Activated naive CD4-positive, alpha-beta T cell treated with anti-CD3 and anti-CD28 coated beads, Interleukin-2, amount 50 U/mL, for 16 hours (primary cell): Measurements from ENCODE around the gene RPF1.
A peak's percentile ranks its signal among the peaks of the same experiment; 100 is the strongest.
"Not testable (repeated sequence)": the region's sequence is repeated elsewhere in the genome, so short reads cannot be mapped to it uniquely, and the experiment has no call there.

Experiments used
- DNase-seq: peaks from one replicate; pipeline ENCODE4 v3.0.0-alpha.2; 2020

RPF1 gene

GRCh38 chr1:84478876-84479868, at the start of gene RPF1:
RPF1 (plus strand) TSS chr1:84479266; CDS start chr1:84479282, 16 bp downstream.
- peak; percentile 81 for DNase-seq

DNA sequence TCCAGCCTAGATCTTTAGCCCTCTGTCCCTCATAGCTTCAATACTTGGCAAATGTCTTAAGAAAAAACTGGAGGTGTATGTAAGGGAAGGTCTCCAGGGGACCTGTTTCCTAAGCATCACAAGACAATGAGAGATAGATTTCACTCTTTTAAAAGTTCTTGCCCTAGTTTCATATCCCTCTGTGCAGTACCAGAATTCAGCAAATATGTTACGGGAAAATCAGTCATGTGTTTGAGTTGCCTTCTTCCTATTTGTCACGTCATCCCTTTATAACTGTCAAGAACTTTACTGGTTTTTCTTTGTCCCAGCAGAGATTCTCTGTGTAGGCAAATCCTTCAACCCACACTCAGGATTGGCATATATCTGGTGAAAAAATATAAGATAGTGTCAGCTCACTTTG, 48.5 kb upstream of the RPF1 start:
- DNase-seq = no peak

DNA sequence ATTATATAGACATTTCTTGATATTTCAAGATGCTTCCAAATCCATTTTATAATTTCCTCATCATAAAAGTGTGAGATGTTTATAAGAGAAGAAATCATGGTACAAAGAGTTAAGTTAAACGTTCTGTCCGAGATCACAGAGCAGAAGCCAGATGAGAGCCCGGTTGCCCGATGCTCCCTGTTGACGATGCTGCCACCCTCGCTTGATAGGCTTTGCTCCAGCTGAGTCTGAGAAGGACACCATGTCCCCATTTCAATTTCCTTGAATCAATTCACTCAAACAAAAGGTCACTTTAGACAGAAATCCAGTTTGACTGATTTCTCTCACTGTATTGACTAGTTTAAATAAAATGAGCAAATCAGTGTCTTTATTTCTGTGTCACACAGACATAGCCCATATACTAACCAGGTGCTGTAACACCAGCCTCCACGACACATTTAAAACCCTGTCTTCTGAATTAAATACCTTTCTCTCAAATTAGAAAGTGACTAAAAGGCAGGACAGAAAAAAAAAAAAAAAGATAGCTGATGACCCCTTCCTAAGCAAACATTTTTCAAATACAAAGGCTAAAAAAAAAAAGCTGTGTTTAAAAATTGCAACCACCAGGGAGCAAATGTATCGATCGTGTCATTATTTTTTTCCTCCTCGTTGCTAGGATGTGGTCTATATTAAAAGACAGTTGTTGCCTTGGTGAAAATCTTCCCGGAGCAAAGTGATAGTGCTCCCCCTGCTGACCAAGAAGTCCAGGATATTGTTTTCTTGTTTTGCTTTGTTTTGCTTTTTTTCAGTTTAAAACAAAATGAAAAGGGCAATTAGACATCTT, 45.6 kb upstream of the RPF1 start:
- peak; percentile 31 for DNase-seq

DNA sequence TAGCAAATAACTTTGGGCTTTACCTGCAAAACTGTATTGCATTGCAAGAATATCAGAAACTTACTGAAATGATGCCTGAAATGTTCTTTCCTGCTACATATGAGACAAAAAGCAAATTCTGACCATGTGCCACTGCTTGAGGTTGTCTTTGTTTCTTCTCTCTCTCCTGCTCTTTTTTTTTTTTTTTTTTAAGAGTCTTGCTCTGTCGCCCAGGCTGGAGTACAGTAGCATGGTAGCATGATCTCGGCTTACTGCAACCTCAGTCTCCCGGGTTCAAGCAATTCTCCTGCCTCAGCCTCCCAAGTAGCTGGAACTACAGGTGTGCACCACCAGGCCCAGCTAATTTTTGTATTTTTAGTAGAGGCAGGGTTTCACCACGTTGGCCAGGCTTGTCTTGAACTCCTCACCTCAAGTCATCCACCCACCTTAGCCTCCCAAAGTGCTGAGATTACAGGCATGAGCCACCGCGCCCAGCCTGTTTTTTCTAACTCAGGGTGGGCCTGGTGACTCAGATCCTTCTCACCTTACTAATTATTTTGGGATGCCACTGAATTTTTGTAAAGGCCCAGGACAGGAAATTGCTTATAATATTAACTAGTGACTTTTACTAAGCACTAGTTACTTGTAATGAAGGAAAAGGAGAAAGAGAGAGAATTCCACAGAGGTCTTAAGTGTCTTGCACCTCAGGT, 44.8 kb upstream of the RPF1 start:
- DNase-seq = no peak

DNA sequence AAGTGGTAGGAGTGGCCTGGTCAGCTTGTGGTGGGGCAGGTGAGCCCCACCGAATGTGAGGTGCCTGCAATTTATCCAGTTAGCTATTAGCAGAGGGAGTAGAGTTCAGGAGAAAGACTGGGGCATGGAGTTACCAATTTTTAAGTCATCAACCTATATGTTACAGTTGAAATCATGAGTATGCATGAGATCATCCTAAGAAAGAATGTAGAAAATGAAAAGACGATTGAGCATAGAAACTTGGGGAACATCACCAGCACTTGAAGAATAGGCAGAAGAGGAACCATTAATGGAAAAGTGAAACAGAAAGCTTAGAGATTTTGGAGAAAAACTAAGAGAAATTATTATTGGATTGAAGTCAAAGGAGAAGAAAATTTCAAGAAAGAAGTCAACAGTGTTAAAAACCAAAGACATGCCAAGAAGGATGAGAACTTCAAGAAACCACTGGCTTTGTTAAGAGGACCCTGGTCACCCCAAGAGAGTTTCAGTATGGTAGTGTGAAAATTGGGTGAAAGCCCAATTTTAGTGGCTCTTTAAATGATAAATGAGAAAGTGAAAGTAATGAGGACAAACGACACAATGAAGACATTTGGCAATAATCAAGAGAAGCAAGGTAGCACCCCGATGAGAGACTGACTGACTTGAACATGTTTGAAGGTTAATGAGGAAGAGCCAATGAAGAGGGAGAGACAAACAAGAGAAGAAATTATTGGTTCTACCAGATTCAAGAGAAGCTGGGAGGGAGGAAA, 44.1 kb upstream of the RPF1 start:
- no peak for DNase-seq

DNA sequence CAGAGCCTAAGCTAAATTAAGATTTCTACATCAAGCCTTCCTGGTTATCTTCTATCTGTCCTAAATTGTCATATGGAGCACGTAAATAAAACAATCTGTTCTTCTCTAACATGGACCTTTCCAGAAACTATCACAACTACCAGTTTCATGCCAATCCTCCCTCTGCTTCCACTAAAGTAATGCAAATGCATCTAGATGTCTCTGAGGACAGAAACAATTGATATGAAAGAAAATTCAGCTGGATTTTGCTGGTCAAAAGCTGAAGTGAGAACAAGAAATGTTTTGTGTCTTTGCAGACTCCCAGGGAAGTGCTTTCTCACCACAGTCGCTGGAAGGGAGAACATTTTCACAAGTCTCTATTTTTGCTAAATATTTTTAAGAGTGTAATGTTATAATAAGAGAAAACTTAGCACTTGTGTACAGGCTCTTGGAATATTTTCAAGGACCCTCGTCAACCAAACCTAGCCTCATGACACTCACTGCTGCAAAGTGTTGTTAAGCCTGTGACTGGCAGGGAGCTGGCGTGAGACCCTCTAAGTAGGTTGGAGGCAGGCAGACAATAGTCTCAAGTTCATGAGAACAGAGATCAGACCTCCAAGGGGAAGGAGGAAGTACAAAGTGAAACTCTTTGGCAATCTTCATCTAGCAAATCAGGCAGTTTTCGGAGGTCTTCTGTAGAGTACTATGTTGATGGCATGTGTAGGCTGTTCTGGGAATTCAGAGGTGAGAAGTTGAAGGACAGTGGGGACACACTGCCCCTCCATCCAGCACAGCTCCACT, 42.0 kb upstream of the RPF1 start:
- DNase-seq = no peak

DNA sequence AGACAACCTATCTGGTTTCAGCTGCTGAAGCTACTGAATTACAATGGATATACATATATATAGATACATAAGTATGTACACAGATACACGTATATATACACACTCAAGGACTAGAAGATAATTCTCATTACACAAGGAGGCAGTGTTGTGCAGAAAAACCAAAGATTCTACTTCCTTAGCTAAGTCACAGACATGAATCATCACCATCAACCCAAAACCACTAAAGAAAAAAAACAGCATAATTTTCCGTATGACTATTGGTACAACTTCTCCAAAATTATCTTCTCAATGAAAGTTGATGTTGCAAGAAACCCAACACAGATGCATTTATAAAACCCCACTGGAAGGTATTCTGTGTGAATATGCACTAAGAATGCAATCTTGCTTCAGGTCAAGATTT, 36.8 kb upstream of the RPF1 start:
- no peak for DNase-seq

DNA sequence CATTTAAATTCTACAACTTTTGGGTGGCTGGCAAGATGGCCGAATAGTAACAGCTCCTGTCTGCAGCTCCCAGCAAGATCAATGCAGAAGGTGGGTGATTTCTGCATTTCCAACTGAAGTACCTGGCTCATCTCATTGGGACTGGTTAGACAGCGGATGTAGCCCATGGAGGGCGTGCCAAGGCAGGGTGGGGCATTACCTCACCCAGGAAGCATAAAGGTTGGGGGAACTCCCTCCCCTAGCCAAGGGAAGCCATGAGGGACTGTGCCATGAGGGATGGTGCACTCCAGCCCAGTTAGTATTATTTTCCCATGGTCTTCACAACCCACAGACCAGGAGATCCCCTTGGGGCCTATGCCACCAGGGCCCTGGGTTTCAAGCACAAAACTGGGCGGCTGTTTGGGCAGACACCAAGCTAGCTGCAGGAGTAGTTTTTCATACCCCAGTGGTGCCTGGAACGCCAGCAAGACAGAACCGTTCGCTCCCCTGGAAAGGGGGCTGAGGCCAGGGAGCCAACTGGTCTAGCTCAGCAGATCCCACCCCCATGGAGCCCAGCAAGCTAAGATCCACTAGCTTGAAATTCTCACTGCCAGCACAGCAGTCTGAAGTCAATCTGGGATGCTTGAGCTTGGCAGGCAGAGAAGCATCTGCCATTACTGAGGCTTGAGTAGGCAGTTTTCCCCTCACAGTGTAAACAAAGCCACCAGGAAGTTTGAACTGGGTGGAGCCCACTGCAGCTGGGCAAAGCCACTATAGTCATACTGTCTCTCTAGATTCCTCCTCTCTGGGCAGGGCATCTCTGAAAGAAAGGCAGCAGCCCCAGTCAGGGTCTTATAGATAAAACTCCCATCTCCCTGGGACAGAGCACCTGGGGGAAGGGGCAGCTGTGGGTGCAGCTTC, 36.1 kb upstream of the RPF1 start:
- peak; percentile 15 for DNase-seq

DNA sequence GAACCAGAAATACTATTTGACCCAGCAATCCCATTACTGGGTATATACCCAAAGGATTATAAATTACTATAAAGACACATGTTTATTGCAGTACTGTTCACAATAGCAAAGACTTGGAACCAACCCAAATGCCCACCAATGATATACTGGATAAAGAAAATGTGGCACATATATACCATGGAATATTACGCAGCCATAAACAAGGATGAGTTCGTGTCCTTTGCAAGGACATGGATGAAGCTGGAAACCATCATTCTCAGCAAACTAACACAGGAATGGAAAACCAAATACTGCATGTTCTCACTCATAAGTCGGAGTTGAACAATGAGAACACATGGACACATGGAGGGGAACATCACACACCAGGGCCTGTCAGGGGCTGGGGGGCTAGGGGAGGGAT, 30.4 kb upstream of the RPF1 start:
- not testable (repeated sequence) for DNase-seq

GRCh38 chr1:84450910-84451309, 28.2 kb upstream of the RPF1 start:
- DNase-seq = no peak

- no peak for DNase-seq
These were observed 26.6 kb upstream of the RPF1 start for GRCh38 chr1:84452436-84452835.

- DNase-seq = no peak
These were observed 16.9 kb upstream of the RPF1 start for GRCh38 chr1:84462118-84462517.

DNA sequence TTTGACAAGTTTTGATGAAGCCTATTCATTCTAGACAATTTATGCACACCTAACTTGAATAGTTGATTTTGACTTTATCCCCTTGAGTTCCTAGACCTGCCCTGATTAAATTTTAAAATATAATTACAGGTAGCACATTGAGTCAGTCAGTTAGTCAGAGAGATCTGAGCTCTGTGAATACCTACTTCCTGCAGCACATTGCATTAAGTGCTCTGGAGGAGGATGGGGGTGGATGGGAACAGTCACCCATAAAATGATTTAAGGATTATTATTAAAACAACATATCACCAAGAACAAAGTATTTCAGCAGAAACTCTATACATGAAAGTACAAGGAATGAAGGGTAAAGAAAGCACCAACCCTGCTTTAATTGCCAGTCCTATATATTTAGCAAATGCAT, 11.8 kb upstream of the RPF1 start:
- DNase-seq = no peak

GRCh38 chr1:84476225-84476624, 2.8 kb upstream of the RPF1 start:
- no peak for DNase-seq

GRCh38 chr1:84479998-84480397, 932 bp downstream of the RPF1 start:
- no peak for DNase-seq

GRCh38 chr1:84480650-84481049, 1.6 kb downstream of the RPF1 start:
- no peak for DNase-seq

DNA sequence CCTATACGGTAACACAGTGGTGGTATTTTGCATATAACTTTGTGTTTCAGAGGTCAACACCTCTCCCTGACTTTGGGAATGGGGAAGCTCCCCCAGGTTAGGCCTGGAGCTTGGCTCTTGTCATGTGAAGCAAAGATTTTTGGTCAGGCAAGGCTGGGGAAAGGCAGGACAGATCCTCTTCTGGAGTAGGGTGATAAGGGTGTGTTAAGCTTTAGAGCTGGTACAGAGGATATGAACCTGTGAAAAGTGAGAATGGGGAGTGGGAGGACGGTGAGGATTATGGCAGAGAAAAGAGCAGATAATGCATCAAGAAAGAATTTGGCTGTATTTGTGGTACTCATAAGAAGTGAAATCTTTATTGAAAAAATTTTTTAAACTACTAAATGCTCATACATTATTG, 2.3 kb downstream of the RPF1 start:
- DNase-seq = no peak

- no peak for DNase-seq
These were observed 9.0 kb downstream of the RPF1 start for GRCh38 chr1:84488107-84488506.

DNA sequence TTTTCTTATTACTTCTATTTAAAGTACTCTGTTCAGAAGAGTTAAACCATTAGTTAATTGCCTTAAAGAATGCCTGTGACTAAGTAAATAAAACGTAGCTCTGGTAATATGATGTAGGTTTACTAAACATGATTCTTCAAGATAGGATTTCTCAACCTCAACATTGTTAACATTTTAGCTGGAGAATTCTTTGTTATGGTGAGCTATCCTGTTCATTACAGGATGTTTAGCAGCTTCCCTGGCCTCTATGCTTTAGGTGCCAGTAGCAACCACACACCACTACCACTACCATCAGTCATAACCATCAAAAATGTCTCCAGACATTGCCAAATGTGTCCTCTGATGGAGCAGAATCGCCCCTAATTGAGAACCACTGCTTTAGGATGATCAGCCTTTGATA, 10.7 kb downstream of the RPF1 start:
- no peak for DNase-seq

- no peak for DNase-seq
These were observed 13.7 kb downstream of the RPF1 start for GRCh38 chr1:84492726-84493125.

DNA sequence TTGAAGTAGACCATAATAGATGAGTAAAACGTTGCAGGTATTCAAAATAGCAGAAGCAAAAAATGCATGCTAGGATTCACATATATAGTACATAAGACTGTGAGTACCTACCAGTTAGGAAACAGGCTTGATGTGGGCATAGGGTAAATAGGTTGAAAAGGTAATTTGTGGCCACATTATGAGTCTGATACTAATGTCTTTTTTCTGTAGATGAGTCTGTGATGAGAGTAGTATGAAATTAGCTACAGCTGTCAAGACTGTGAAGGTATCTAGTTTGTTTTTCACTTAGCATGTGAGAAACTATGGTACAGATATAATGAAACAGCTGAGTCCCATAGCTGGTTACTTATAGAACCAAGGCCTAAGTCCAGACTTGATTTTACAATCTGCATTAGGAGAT, 14.7 kb downstream of the RPF1 start:
- no peak for DNase-seq
